IPS-20b (cell line): ENCODE results near the gene COCH.
A peak's percentile ranks its signal among the peaks of the same experiment; 100 is the strongest.

Experiments used
- H3K27ac ChIP-seq: one replicate; pipeline ENCODE4 v1.5.1; 2013; ENCODE audit warnings: low read length
- H3K27me3 ChIP-seq: 2 replicates; pipeline ENCODE4 v1.6.1; 2013; ENCODE audit warnings: mild to moderate bottlenecking, low read length, inconsistent platforms; ENCODE audit not compliant: insufficient read depth
- H3K36me3 ChIP-seq: 2 replicates; pipeline ENCODE4 v1.6.1; 2013; ENCODE audit warnings: low read depth, mild to moderate bottlenecking, inconsistent platforms, low read length, moderate library complexity; ENCODE audit not compliant: insufficient read depth
- H3K4me1 ChIP-seq: 2 replicates; pipeline ENCODE4 v1.6.1; 2013; ENCODE audit warnings: mild to moderate bottlenecking, control low read depth, inconsistent platforms, low read length, moderate library complexity; ENCODE audit not compliant: insufficient read depth
- H3K4me3 ChIP-seq: 2 replicates; pipeline ENCODE4 v1.5.1; 2013; ENCODE audit warnings: mild to moderate bottlenecking, low read length, inconsistent platforms
- H3K9ac ChIP-seq: 2 replicates; pipeline ENCODE4 v1.6.1; 2013; ENCODE audit warnings: low read depth, mild to moderate bottlenecking, inconsistent platforms, low read length, moderate library complexity
- H3K9me3 ChIP-seq: 2 replicates; pipeline ENCODE4 v1.6.1; 2013; ENCODE audit warnings: mild to moderate bottlenecking, low read depth, low read length, inconsistent platforms; ENCODE audit not compliant: insufficient read depth

Gene COCH

DNA sequence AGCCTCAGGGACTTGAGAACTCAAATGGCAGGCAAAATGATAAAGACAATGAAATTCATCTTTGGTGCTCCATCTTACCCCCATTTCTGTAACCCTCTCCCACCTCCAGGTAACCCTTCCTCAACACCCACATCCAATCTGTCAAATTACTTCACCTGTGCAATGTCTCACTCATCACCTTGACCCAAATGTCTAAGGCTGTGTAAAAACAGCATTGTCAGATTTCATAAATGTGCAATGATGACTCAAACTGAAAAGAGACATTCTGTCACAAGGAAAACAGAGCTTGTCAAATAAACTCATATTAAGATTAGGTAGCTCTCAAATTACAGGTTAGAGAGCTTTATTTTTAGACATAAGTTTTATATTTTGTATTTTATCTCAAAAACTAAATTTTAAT is 19.9 kb upstream of the COCH start:
- Histone ChIP-seq H3K4me3 (no peak overlapping the region), H3K27me3 (no peaks in the 10 kb centered on the region), H3K4me1 (no peaks in the 10 kb centered on the region)

GRCh38 chr14:30855345-30856037 is 18.9 kb upstream of the COCH start:
- Histone ChIP-seq H3K4me3 (no peak overlapping the region), H3K27me3 (no peaks in the 10 kb centered on the region), H3K9me3 (no peaks in the 10 kb centered on the region), H3K27ac (no peak overlapping the region), H3K9ac (no peak overlapping the region), H3K4me1 (no peaks in the 10 kb centered on the region), H3K36me3 (no peaks in the 10 kb centered on the region)

More for the DNA sequence above, 19.9 kb upstream of the COCH start:
- Histone ChIP-seq H3K36me3 (no peaks in the 10 kb centered on the region), H3K9ac (no peak overlapping the region), H3K9me3 (no peaks in the 10 kb centered on the region), H3K27ac (no peak overlapping the region)

DNA sequence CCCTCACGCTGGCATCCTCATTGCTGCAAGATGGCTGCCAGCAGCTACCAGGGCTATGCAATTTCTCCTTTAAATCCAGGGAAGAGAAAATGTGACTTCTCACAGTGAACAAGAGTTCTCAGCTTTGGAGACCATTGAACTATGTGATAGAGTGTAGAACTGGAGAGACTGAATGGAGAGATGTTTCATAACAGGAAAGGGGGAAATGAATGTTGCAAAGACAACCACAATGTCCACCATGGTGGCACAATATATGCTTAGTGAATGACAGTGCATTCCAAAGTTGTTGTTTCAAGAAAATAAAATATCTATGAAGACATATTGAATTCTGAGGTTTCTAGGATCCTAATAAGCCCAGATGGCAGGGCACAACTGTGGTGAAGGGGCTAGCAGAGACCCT is 13.2 kb upstream of the COCH start:
- H3K9me3 ChIP-seq, result no peaks in the 10 kb centered on the region
- no peaks in the 10 kb centered on the region for H3K4me1 ChIP-seq
- H3K36me3 ChIP-seq, result no peaks in the 10 kb centered on the region
- H3K27ac ChIP-seq, result no peak overlapping the region
- H3K4me3 ChIP-seq, result no peak overlapping the region
- H3K9ac ChIP-seq, result no peak overlapping the region
- no peaks in the 10 kb centered on the region for H3K27me3 ChIP-seq

GRCh38 chr14:30864934-30865333 is 9.4 kb upstream of the COCH start:
- Histone ChIP-seq H3K4me1 (no peaks in the 10 kb centered on the region), H3K27me3 (no peaks in the 10 kb centered on the region), H3K9me3 (no peaks in the 10 kb centered on the region), H3K4me3 (no peak overlapping the region), H3K36me3 (no peaks in the 10 kb centered on the region), H3K27ac (no peak overlapping the region), H3K9ac (no peak overlapping the region)

GRCh38 chr14:30868736-30869135 is 5.6 kb upstream of the COCH start:
- Histone ChIP-seq H3K27me3 (peaks cover 16% of the 10 kb centered on the region), H3K36me3 (no peaks in the 10 kb centered on the region), H3K4me1 (peaks cover 19% of the 10 kb centered on the region), H3K9me3 (no peaks in the 10 kb centered on the region), H3K9ac (no peak overlapping the region), H3K27ac (no peak overlapping the region), H3K4me3 (no peak overlapping the region)

DNA sequence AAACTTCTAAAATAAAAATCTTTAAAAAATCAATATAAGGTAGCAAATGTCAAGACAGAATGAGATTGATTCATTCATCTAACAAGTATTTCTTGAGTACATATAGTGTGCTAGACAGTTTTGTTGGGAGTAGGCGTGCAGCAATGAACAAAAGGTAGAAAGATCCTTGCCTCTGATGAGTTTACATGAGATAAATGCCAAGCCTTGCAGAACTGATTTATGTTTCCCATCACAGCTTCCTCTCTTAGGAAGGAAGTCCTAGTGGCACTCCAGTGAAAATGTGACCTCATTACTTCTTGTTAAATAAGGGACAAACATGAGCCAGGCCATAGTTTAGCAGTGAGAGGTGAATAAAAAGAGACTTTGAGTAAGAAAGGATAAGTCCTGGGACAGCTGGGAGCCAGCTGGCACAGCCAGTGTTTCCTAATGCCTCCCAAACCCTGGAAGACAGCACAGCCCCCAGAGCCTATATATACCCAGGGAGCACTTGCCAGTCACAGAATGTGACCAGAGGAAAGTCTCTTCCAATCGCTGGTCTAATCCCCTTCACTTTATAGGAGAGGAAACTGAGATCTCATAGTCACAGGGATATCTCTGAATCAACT is 4.7 kb upstream of the COCH start:
- Histone ChIP-seq H3K9ac (no peak overlapping the region), H3K27ac (no peak overlapping the region), H3K4me3 (no peak overlapping the region), H3K27me3 (peaks cover 25% of the 10 kb centered on the region), H3K9me3 (no peaks in the 10 kb centered on the region), H3K4me1 (peaks cover 21% of the 10 kb centered on the region), H3K36me3 (no peaks in the 10 kb centered on the region)

GRCh38 chr14:30872602-30873001 is 1.8 kb upstream of the COCH start:
- H3K36me3 ChIP-seq, result no peaks in the 10 kb centered on the region
- H3K9me3 ChIP-seq, result no peaks in the 10 kb centered on the region
- no peak overlapping the region for H3K4me3 ChIP-seq
- H3K27me3 ChIP-seq, result peaks cover 47% of the 10 kb centered on the region
- no peak overlapping the region for H3K27ac ChIP-seq
- peaks cover 21% of the 10 kb centered on the region for H3K4me1 ChIP-seq
- no peak overlapping the region for H3K9ac ChIP-seq

- H3K4me1 ChIP-seq, result peaks cover 21% of the 10 kb centered on the region
- no peak overlapping the region for H3K9ac ChIP-seq
- H3K27ac ChIP-seq, result no peak overlapping the region
- H3K27me3 ChIP-seq, result peaks cover 47% of the 10 kb centered on the region
- H3K9me3 ChIP-seq, result no peaks in the 10 kb centered on the region
- H3K4me3 ChIP-seq, result peak overlapping the region; percentile 61
- no peaks in the 10 kb centered on the region for H3K36me3 ChIP-seq
Observed at GRCh38 chr14:30873308-30874119, 845 bp upstream of the COCH start.

- H3K27me3 ChIP-seq, result peaks cover 47% of the 10 kb centered on the region
- peak overlapping the region; percentile 61 for H3K4me3 ChIP-seq
- H3K36me3 ChIP-seq, result peaks cover 7% of the 10 kb centered on the region; the same call in 1 of the 2 replicates
- no peak overlapping the region for H3K27ac ChIP-seq
- H3K9ac ChIP-seq, result peak overlapping the region; percentile 19
- H3K4me1 ChIP-seq, result peaks cover 21% of the 10 kb centered on the region
- no peaks in the 10 kb centered on the region for H3K9me3 ChIP-seq
Observed at GRCh38 chr14:30874999-30875787, 834 bp downstream of the COCH start.

DNA sequence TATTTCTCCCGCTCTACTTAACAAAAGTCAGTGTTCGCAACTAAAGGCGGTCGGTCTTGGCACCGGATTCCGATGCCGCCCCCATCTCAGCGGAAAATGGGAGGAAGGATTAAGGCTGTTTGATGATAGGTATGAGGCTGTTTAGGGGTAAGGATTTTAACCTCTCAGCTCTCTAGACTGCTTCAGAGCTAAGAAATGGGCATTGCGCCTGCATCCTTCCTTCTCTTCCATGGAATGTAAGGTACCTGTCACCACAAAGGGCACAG is 1.4 kb downstream of the COCH start:
- Histone ChIP-seq H3K27ac (no peak overlapping the region), H3K9ac (peak overlapping the region; percentile 19; the same call in 1 of the 2 replicates), H3K9me3 (no peaks in the 10 kb centered on the region), H3K36me3 (peaks cover 7% of the 10 kb centered on the region; the same call in 1 of the 2 replicates), H3K27me3 (peaks cover 47% of the 10 kb centered on the region), H3K4me1 (peaks cover 21% of the 10 kb centered on the region), H3K4me3 (peak overlapping the region; percentile 61)

- no peaks in the 10 kb centered on the region for H3K9me3 ChIP-seq
- no peak overlapping the region for H3K27ac ChIP-seq
- H3K9ac ChIP-seq, result no peak overlapping the region
- peaks cover 47% of the 10 kb centered on the region for H3K27me3 ChIP-seq
- peaks cover 17% of the 10 kb centered on the region for H3K4me1 ChIP-seq
- peaks cover 7% of the 10 kb centered on the region; the same call in 1 of the 2 replicates for H3K36me3 ChIP-seq
- H3K4me3 ChIP-seq, result no peak overlapping the region
Observed at GRCh38 chr14:30876692-30877091, 2.3 kb downstream of the COCH start.
